Endothelial cell of umbilical vein (primary cell): ENCODE data around the gene ADIPOR2. TPM values are rescaled to one million over a fixed set of nuclear protein-coding genes. Genes with fewer than 3 reads are reported as not detected.

Experiments used
- BruUV-seq: library from RNA; stranded (reverse); fragments of 400-500 nt; replicated peaks from 2 replicates; lab custom pipeline; 2021; lab: Mats Ljungman, UMichigan
- CTCF ChIA-PET: fragments of 300-600, 350-600 bp; sonication (Branson Sonifier 250); formaldehyde crosslinking; loops from one replicate; lab custom pipeline; 2021; ENCODE audit warnings: antibody characterized with exemption, inconsistent platforms; lab: Charles Lee
- POLR2A ChIA-PET: fragments of 300-600, 350-600 bp; sonication (Branson Sonifier 250); formaldehyde crosslinking; loops from one replicate; lab custom pipeline; 2021; ENCODE audit warnings: antibody characterized with exemption, inconsistent platforms; lab: Charles Lee
- DNase-seq: peaks from one replicate; pipeline ENCODE4 v3.0.0-alpha.2; 2011; ENCODE audit warnings: low read depth, low spot score
- FAIRE-seq: peaks from 2 replicates; lab custom pipeline; 2011; peaks lifted over from hg19 to GRCh38; lab: Jason Lieb, UNC
- H2AFZ ChIP-seq: 2 replicates; pipeline ENCODE4 v1.6.0; 2012; ENCODE audit warnings: low read depth, low read length, control low read depth, inconsistent platforms
- H3K27ac ChIP-seq: 2 replicates; pipeline ENCODE4 v1.5.1; 2011; ENCODE audit warnings: low read depth, mild to moderate bottlenecking, control low read depth, low read length, moderate library complexity; ENCODE audit not compliant: insufficient read depth
- H3K27me3 ChIP-seq, 2 experiments: 2 replicates each; pipeline versions ENCODE4 v1.6.0 to v1.6.1; 2011; ENCODE audit warnings: low read length in 2 of 2, mixed read lengths in 1 of 2; ENCODE audit not compliant: control insufficient read depth in 2 of 2, insufficient read depth in 2 of 2
- H3K36me3 ChIP-seq, 2 experiments: 2 replicates in 1 of 2; 3 replicates in 1 of 2; pipeline ENCODE4 v1.5.1; 2011; ENCODE audit warnings: low read length in 2 of 2, mild to moderate bottlenecking in 1 of 2, moderate library complexity in 1 of 2; ENCODE audit not compliant: control insufficient read depth in 2 of 2, insufficient read depth in 2 of 2; ENCODE audit errors: extremely low read depth in 1 of 2
- H3K4me1 ChIP-seq: 3 replicates; pipeline ENCODE4 v1.5.1; 2011; ENCODE audit warnings: mild to moderate bottlenecking, low read length; ENCODE audit not compliant: control insufficient read depth, insufficient read depth; ENCODE audit errors: extremely low read depth
- H3K4me2 ChIP-seq: 2 replicates; pipeline ENCODE4 v1.6.1; 2011; ENCODE audit warnings: low read length, control low read depth, mixed read lengths; ENCODE audit not compliant: insufficient read depth
- H3K4me3 ChIP-seq, 3 experiments: fragments of 200-600 bp in 1 of 3; sonication (generic), shearing (Covaris generic) in 1 of 3; replicated peaks in 1 of 3; 2 replicates each; pipeline ENCODE4 v1.5.1; 2011 to 2016; ENCODE audit warnings: control low read depth in 3 of 3, low read length in 3 of 3, mild to moderate bottlenecking in 2 of 3, inconsistent platforms in 1 of 3, low read depth in 1 of 3, moderate library complexity in 1 of 3; ENCODE audit not compliant: insufficient read depth in 1 of 3
- H3K79me2 ChIP-seq: 2 replicates; pipeline ENCODE4 v1.6.0; 2012; ENCODE audit warnings: low read length, inconsistent platforms; ENCODE audit not compliant: control insufficient read depth, insufficient read depth
- H3K9ac ChIP-seq: replicated peaks from 2 replicates; pipeline ENCODE3; 2011; ENCODE audit warnings: low read length, control low read depth; ENCODE audit not compliant: insufficient read depth; ENCODE audit errors: extremely low read depth
- H3K9me1 ChIP-seq: replicated peaks from 3 replicates; pipeline ENCODE4 v1.6.0; 2011; ENCODE audit warnings: mild to moderate bottlenecking, low read length; ENCODE audit not compliant: control insufficient read depth, insufficient read depth; ENCODE audit errors: extremely low read depth
- H3K9me3 ChIP-seq: replicated peaks from 2 replicates; pipeline ENCODE4 v1.5.1; 2012; ENCODE audit warnings: low read length, inconsistent platforms; ENCODE audit not compliant: control insufficient read depth, insufficient read depth
- H4K20me1 ChIP-seq: replicated peaks from 2 replicates; pipeline ENCODE3; 2011; ENCODE audit warnings: mild to moderate bottlenecking, low read length; ENCODE audit not compliant: control insufficient read depth, insufficient read depth; ENCODE audit errors: extremely low read depth
- CTCF ChIP-seq, 2 donors: IDR thresholded peaks; 1 replicate in 1 of 2; 2 replicates in 1 of 2; pipeline ENCODE4 v1.5.1; 2011; ENCODE audit warnings: low read length in 2 of 2, mild to moderate bottlenecking in 2 of 2, moderate library complexity in 2 of 2, control low read depth in 1 of 2, inconsistent platforms in 1 of 2, low read depth in 1 of 2; ENCODE audit not compliant: insufficient read depth in 1 of 2; ENCODE audit errors: extremely low read depth in 1 of 2
- EZH2 ChIP-seq: IDR thresholded peaks from 2 replicates; pipeline ENCODE4 v1.6.1; 2012; ENCODE audit warnings: borderline replicate concordance, low read depth, mild to moderate bottlenecking, moderate library complexity, low read length, inconsistent platforms; ENCODE audit not compliant: severe bottlenecking
- FOS ChIP-seq: IDR thresholded peaks from 2 replicates; pipeline ENCODE4 v1.6.1; 2011; ENCODE audit warnings: mild to moderate bottlenecking, low read length, moderate library complexity, borderline replicate concordance; ENCODE audit not compliant: insufficient read depth
- GATA2 ChIP-seq: IDR thresholded peaks from 2 replicates; pipeline ENCODE4 v1.7.0; 2011; ENCODE audit warnings: low read depth, mild to moderate bottlenecking, moderate library complexity, mixed read lengths, low read length; ENCODE audit not compliant: insufficient read length, insufficient read depth
- JUN ChIP-seq: IDR thresholded peaks from 2 replicates; pipeline ENCODE4 v1.6.1; 2011; ENCODE audit warnings: borderline replicate concordance, low read depth; ENCODE audit not compliant: insufficient read length, insufficient read depth
- MAX ChIP-seq: IDR thresholded peaks from 2 replicates; pipeline ENCODE4 v1.6.1; 2011; ENCODE audit not compliant: insufficient read depth, insufficient read length
- MYC ChIP-seq: IDR thresholded peaks from one replicate; pipeline ENCODE4 v1.6.1; 2011; ENCODE audit warnings: mild to moderate bottlenecking, low read depth, low read length
- POLR2A ChIP-seq: IDR thresholded peaks from 2 replicates; pipeline ENCODE4 v1.6.1; 2012; ENCODE audit warnings: low read depth, mild to moderate bottlenecking, control low read depth, low read length
- POLR2AphosphoS5 ChIP-seq: IDR thresholded peaks from 2 replicates; pipeline ENCODE4 v1.6.1; 2012; ENCODE audit warnings: low read depth, mild to moderate bottlenecking, control low read depth, low read length, moderate library complexity; ENCODE audit not compliant: insufficient read depth
- dilution Hi-C: fragments of 300-500 bp; cut with MboI; formaldehyde crosslinking; loops from one replicate; pipeline ENCODE4 v1.15.0; 2019; ENCODE audit warnings: low sequenced_read_pairs; ENCODE audit not compliant: extremely low pct_ligation_motif_present
- intact Hi-C: fragments of 100-400 bp; cut with micrococcal nuclease; formaldehyde crosslinking; loops from one replicate; pipeline ENCODE4 v1.10.0; 2022
- polyA plus RNA-seq, 4 experiments: library from polyadenylated mRNA; depleted of rRNA in 3 of 4; stranded (reverse) in 3 of 4; unstranded in 1 of 4; fragments of >200 nt; gene quantifications; 2 replicates each; pipeline versions ENCODE4 v1.2.1 to v1.2.3, GENCODE V29; 2011 to 2012; ENCODE audit warnings: missing spikeins in 1 of 4
- total RNA-seq: library from RNA; stranded (reverse); gene quantifications from 2 replicates; pipeline ENCODE4 v1.2.3, GENCODE V29; 2021

ADIPOR2 gene
- total and polyA plus RNA-seq, 2 donors (not counting 3 experiments of a cell fraction or from before 2014, with no cell fraction given): 22.5 to 57.3 TPM

- POLR2A ChIA-PET: interaction anchor here (0.6 kb wide), 1 partner anchor 10 kb away, joined by 4 read pairs; no protein-coding TSS in a partner anchor
- FAIRE-seq (no peak), DNase-seq (no peak)
- Histone ChIP-seq H3K36me3 (no peaks in the 10 kb centered on the region), H3K9me1 (no peaks in the 10 kb centered on the region), H3K9me3 (no peaks in the 10 kb centered on the region), H2AFZ (no peak overlapping the region), H3K79me2 (peaks cover 44% of the 10 kb centered on the region), H3K4me2 (no peak overlapping the region), H3K4me3 (no peak overlapping the region), H3K27me3 (no peaks in the 10 kb centered on the region), H4K20me1 (no peaks in the 10 kb centered on the region), H3K4me1 (peaks cover 12% of the 10 kb centered on the region), H3K27ac (no peak overlapping the region), H3K9ac (no peak overlapping the region)
- BruUV-seq: no TSS peak
- intact Hi-C loops: no loop called here
- TF ChIP-seq MAX (no peak), EZH2 (no peak), CTCF (IDR thresholded peaks at IDR 0.05; ENCODE audit: extremely low read depth in 1 of 2, insufficient read depth in 1 of 2, low read depth in 1 of 2, low read length in 2 of 2) (no peak), JUN (no peak), POLR2AphosphoS5 (no peak), POLR2A (no peak), MYC (no peak), FOS (no peak), GATA2 (no peak)
- dilution Hi-C loops: no loop called here
- CTCF ChIA-PET: no interaction called here
These were observed 50.5 kb downstream of the ADIPOR2 start for GRCh38 chr12:1741154-1741949.
